GM12891 (cell line): ENCODE data around the gene SH3TC1.

Experiments used
- DNase-seq: peaks from one replicate; pipeline ENCODE4 v3.0.0; 2011; ENCODE audit warnings: low spot score; ENCODE audit not compliant: insufficient read length
- FAIRE-seq: peaks from 2 replicates; lab custom pipeline; 2011; peaks lifted over from hg19 to GRCh38; lab: Jason Lieb, UNC
- PAX5 ChIP-seq: IDR thresholded peaks from 2 replicates; pipeline ENCODE4 v1.6.1; 2011; ENCODE audit warnings: low read length, moderate library complexity, mild to moderate bottlenecking; ENCODE audit not compliant: insufficient read depth, severe bottlenecking
- POLR2A ChIP-seq: IDR thresholded peaks from 2 replicates; pipeline ENCODE4 v1.6.1; 2011; ENCODE audit warnings: low read depth, low read length, control low read depth
- POLR2AphosphoS5 ChIP-seq: IDR thresholded peaks from 2 replicates; pipeline ENCODE4 v1.6.1; 2011; ENCODE audit warnings: low read depth, low read length, control low read depth
- POU2F2 ChIP-seq: IDR thresholded peaks from 2 replicates; pipeline ENCODE4 v1.6.1; 2011; ENCODE audit warnings: low read depth, mild to moderate bottlenecking, control low read depth, low read length, moderate library complexity
- SPI1 ChIP-seq: IDR thresholded peaks from 2 replicates; pipeline ENCODE4 v1.6.1; 2011; ENCODE audit warnings: low read depth, low read length, control low read depth
- TAF1 ChIP-seq: IDR thresholded peaks from 2 replicates; pipeline ENCODE4 v1.6.1; 2011; ENCODE audit warnings: low read depth, low read length, control low read depth

SH3TC1 gene

GRCh38 chr4:8180310-8181093, 18.6 kb upstream of the SH3TC1 start:
- peak; percentile 69 for FAIRE-seq
- TF ChIP-seq SPI1 (no peak), POU2F2 (no peak), POLR2A (no peak), POLR2AphosphoS5 (no peak), TAF1 (no peak), PAX5 (no peak)
- DNase-seq, result no peak

GRCh38 chr4:8181119-8181518, 18.0 kb upstream of the SH3TC1 start:
- no peak for TF ChIP-seq POU2F2
- TF ChIP-seq PAX5, result no peak
- TF ChIP-seq TAF1, result no peak
- no peak for DNase-seq
- no peak for FAIRE-seq

- no peak for FAIRE-seq
These were observed 17.2 kb upstream of the SH3TC1 start for GRCh38 chr4:8181844-8182243.

GRCh38 chr4:8182294-8182693, 16.8 kb upstream of the SH3TC1 start:
- TF ChIP-seq SPI1, result no peak
- no peak for DNase-seq
- FAIRE-seq, result no peak

More at GRCh38 chr4:8181844-8182243, 17.2 kb upstream of the SH3TC1 start:
- TF ChIP-seq POU2F2, result no peak
- no peak for TF ChIP-seq SPI1
- TF ChIP-seq TAF1, result no peak
- no peak for TF ChIP-seq POLR2A
- TF ChIP-seq PAX5, result no peak
- TF ChIP-seq POLR2AphosphoS5, result no peak
- no peak for DNase-seq

- DNase-seq (no peak), FAIRE-seq (no peak)
- TF ChIP-seq TAF1 (no peak), POLR2A (no peak), POLR2AphosphoS5 (no peak), POU2F2 (no peak), SPI1 (no peak), PAX5 (no peak)
These were observed 16.0 kb upstream of the SH3TC1 start for GRCh38 chr4:8182858-8183725.

GRCh38 chr4:8184061-8184460, 15.0 kb upstream of the SH3TC1 start:
- DNase-seq, result no peak
- TF ChIP-seq POU2F2 (no peak), PAX5 (no peak), TAF1 (no peak), POLR2A (no peak), POLR2AphosphoS5 (no peak), SPI1 (no peak)

GRCh38 chr4:8185295-8185694, 13.8 kb upstream of the SH3TC1 start:
- DNase-seq (no peak), FAIRE-seq (no peak)
- TF ChIP-seq PAX5 (no peak), POU2F2 (no peak), TAF1 (no peak), POLR2AphosphoS5 (no peak), SPI1 (no peak), POLR2A (no peak)

More at GRCh38 chr4:8184061-8184460, 15.0 kb upstream of the SH3TC1 start:
- FAIRE-seq, result no peak

- TF ChIP-seq SPI1 (no peak), POLR2A (no peak), TAF1 (no peak), PAX5 (no peak), POU2F2 (no peak), POLR2AphosphoS5 (no peak)
- FAIRE-seq (no peak), DNase-seq (no peak)
These were observed 13.2 kb upstream of the SH3TC1 start for GRCh38 chr4:8185930-8186329.

GRCh38 chr4:8188085-8188484, 11.0 kb upstream of the SH3TC1 start:
- FAIRE-seq, result no peak
- TF ChIP-seq TAF1 (no peak), POLR2AphosphoS5 (no peak)
- DNase-seq, result no peak
